OCI-LY1 (cell line): ENCODE results near the gene RPH3AL.

Experiments used
- EZH2 ChIP-seq: fragments of 200-600 bp; sonication (generic), shearing (Covaris generic); IDR thresholded peaks from 2 replicates; pipeline ENCODE4 v1.8.0; 2017; ENCODE audit warnings: borderline replicate concordance, mixed run types, mild to moderate bottlenecking, antibody characterized with exemption, low read length, moderate library complexity, mixed read lengths
- TF ChIP-seq, protein P1 (sequence below): fragments of 200-600 bp; sonication (generic), shearing (Covaris generic); IDR thresholded peaks from 2 replicates; pipeline ENCODE4 v1.5.1; 2017; ENCODE audit warnings: mild to moderate bottlenecking, antibody characterized with exemption, low read length, moderate library complexity, mixed read lengths

DNA sequence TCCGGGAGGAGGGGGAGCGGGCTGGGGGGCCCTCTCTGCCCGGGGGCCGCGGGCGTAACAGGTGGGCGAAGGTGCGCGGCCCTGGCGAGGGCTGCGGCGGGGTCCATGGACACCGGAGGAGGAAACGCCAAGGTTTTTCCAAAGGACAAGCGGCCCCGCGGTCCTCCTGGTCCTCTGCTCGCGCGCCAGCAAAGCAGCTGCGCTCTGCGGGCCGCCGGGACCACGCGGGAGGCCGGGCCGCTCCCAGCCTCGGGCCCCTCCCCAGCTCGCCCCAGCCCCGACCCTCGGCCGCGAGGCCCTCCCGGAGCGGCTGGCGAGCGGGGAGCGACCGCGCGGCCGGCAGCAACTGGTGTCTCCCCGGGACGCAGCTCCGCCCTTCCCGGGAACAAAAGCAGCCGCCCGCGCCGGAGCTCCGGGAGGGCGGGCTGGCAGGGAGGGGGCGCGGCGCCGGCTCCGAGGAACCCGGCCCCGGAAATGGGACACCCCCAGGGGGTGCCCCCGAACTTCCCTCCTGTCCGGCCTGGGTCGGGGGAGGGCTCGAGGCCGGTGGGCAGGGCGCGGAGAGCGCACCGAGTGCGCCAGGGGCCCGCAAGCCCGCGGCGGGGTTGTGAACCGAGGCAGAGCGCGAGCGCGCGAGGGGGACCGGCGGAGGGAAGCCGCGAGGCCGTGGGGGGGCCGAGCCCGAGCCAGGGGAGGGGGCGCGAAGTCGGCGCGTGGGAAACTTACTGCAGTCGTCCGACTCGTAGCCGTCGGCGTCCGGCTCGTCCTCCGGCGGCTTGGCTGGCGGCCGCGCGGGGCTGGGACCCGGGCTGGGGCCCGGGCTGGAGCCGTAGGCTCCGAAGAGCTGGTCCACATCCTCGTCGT lies 172.0 kb downstream of the RPH3AL start:
- TF ChIP-seq, protein P1, sequence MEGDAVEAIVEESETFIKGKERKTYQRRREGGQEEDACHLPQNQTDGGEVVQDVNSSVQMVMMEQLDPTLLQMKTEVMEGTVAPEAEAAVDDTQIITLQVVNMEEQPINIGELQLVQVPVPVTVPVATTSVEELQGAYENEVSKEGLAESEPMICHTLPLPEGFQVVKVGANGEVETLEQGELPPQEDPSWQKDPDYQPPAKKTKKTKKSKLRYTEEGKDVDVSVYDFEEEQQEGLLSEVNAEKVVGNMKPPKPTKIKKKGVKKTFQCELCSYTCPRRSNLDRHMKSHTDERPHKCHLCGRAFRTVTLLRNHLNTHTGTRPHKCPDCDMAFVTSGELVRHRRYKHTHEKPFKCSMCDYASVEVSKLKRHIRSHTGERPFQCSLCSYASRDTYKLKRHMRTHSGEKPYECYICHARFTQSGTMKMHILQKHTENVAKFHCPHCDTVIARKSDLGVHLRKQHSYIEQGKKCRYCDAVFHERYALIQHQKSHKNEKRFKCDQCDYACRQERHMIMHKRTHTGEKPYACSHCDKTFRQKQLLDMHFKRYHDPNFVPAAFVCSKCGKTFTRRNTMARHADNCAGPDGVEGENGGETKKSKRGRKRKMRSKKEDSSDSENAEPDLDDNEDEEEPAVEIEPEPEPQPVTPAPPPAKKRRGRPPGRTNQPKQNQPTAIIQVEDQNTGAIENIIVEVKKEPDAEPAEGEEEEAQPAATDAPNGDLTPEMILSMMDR = no peak
- TF ChIP-seq EZH2 = no peak
